Activated naive CD4-positive, alpha-beta T cell treated with anti-CD3 and anti-CD28 coated beads, Interleukin-2, amount 50 U/mL, for 16 hours (primary cell): ENCODE measurements around the gene CLEC4F.

Source experiments
- DNase-seq: peaks from one replicate; pipeline ENCODE4 v3.0.0-alpha.2; 2020

The CLEC4F gene, protein sequence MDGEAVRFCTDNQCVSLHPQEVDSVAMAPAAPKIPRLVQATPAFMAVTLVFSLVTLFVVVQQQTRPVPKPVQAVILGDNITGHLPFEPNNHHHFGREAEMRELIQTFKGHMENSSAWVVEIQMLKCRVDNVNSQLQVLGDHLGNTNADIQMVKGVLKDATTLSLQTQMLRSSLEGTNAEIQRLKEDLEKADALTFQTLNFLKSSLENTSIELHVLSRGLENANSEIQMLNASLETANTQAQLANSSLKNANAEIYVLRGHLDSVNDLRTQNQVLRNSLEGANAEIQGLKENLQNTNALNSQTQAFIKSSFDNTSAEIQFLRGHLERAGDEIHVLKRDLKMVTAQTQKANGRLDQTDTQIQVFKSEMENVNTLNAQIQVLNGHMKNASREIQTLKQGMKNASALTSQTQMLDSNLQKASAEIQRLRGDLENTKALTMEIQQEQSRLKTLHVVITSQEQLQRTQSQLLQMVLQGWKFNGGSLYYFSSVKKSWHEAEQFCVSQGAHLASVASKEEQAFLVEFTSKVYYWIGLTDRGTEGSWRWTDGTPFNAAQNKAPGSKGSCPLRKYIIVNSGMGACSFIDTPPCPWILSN

GRCh38 chr2:70820499-70820898 is at the start of gene CLEC4F:
Gene CLEC4F, minus strand, starts transcription at chr2:70820599. Its CDS starts 76 bp downstream, at chr2:70820523.
- DNase-seq = no peak

DNA sequence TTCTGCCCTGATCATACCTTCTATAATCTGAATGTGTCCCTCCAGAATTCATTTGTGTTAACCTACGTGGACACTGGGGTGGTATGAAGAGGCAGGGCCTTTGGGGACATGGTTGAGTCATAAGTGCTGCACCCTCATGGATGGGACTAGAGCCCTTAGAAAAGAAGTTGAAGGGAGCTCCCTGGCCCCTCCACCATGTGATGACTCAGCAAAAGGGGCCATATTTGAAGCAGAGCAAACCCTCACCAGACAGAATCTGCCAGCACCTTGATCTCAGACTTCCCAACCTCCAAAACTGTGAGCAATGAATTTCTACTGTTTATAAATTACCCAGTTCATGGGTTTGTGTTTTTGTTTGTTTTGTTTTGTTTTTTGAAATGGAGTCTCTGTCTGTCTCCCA is 48.6 kb upstream of the CLEC4F start:
- no peak for DNase-seq

GRCh38 chr2:70861777-70862625 is 41.6 kb upstream of the CLEC4F start:
- DNase-seq = peak; percentile 70

DNA sequence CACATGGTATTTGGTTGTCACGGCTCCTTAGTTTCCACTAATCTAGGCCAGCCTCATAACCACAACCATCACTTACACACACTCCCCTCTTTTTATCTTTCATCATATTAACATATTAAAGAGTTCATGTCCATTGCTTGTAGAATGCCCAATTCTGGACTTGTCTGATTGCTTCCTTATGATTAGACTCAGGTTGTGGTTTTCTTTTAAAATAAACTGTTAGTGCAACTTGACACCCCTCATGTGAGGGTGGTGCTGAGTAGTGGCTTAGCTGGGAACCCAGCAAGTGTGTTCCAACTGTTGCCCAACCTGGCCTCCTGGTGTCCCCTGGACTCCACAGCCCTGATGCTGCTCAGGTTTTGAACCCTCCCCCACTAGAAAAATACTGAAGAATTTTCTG is 35.3 kb upstream of the CLEC4F start:
- DNase-seq = no peak

DNA sequence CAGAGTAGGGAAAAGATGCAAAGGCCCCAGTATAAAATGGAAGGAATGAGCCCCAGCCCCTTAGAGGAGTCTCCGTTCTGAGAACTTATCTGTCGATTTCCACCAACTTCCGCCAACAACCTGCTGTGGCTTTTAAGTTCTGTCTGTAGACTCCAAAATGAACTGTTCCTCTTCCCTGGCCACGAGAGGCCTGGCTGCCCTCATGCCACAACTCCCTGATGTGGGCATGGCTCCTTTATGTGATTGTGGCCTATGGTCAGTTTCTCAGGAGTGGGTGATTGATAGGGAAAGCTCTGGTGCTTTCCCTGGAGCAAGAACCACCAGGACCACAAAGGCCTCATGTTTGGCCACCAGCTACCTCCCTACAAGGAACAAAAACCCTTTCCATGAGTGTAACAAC is 34.0 kb upstream of the CLEC4F start:
- DNase-seq = no peak

GRCh38 chr2:70852824-70853223 is 32.4 kb upstream of the CLEC4F start:
- no peak for DNase-seq

DNA sequence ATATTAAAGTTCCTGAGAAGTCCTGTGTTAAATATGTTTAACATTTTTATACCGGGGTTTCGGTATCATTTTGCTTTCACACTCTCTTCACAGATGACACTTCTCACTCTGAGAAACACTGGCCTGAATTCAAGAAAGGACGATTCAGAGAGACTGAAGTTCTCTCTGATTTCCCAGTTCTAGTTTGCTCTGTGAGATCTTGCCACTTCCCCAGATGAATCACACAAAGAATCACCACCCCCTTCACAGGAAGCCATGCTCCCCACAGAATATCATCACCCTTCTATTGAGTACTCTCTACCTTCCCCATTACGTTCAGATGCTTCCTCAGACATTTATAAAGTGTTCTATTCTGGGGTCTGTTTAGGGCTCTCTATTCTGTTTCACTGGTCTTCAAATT is 31.3 kb upstream of the CLEC4F start:
- DNase-seq = no peak

GRCh38 chr2:70850925-70851324 is 30.5 kb upstream of the CLEC4F start:
- DNase-seq = no peak

- no peak for DNase-seq
Observed at GRCh38 chr2:70842401-70842800, 22.0 kb upstream of the CLEC4F start.

GRCh38 chr2:70837980-70838925 is 17.9 kb upstream of the CLEC4F start:
- DNase-seq = no peak

DNA sequence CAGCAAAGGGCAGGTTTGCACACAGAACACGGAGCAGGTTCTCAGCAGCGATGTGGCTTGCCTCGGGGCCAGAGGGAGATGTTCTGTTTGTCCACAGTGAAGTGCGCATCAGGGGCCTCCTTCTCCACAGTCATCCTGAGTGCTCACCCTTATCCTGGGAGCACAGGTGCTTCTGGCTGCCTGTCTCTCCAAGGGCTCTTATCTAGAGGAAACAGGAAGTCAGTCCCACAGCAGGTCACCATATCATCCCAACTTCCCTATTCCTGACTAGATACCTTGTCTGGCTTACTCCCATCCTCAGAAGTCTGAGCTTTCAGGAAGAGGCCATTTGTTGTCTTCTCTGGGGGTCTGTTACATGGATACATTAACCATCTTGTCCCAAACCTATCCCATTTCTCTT is 15.2 kb upstream of the CLEC4F start, which contains the start of gene CD207:
Gene CD207 (minus strand): TSS at position 174 of the 400 bp plus-strand sequence. CDS start 40 bp downstream, at position 134.
- no peak for DNase-seq

DNA sequence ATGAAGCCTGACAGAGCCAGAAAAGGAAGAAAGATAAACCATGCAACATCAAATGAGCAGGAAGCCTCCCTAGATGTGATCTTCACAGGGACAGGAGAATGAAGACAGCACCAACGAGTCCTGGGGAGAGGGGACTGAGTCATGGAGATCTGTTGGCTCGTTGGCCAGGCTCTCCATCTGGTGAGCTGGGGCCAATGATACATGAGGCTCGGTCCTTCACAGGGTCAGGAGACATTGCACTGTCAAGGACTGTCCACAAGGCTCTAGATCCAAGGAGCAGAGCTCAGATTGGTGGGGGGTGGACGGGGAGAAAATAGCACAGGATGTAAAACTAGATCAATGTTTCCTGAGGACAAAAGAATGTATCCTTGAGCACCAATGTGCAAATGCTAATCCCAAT is 14.5 kb upstream of the CLEC4F start:
- no peak for DNase-seq

- DNase-seq = no peak
Observed at GRCh38 chr2:70834106-70834505, 13.7 kb upstream of the CLEC4F start.

GRCh38 chr2:70833246-70833645 is 12.8 kb upstream of the CLEC4F start:
- DNase-seq = no peak

GRCh38 chr2:70832386-70832785 is 12.0 kb upstream of the CLEC4F start:
- DNase-seq = no peak

- no peak for DNase-seq
Observed at GRCh38 chr2:70831861-70832260, 11.5 kb upstream of the CLEC4F start.

DNA sequence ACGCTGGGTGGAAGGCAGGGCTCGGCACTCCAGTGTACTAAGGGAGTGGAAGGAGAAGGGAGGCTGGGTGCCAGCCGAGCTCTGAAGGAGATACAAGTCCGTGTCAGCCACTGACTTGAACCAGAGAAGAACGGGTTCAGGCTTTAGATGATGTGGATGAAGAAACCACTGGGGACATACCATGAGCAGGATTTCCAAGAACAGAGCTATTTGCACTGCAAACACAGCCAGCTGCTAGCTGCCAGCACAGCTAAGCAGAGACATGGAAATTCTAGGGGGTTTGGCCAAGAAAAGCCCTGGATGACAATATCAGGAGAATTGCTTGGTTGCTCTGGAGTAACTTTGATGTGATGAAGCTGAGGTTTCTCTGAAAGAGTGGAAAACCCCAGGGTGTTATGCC is 10.0 kb upstream of the CLEC4F start:
- no peak for DNase-seq

DNA sequence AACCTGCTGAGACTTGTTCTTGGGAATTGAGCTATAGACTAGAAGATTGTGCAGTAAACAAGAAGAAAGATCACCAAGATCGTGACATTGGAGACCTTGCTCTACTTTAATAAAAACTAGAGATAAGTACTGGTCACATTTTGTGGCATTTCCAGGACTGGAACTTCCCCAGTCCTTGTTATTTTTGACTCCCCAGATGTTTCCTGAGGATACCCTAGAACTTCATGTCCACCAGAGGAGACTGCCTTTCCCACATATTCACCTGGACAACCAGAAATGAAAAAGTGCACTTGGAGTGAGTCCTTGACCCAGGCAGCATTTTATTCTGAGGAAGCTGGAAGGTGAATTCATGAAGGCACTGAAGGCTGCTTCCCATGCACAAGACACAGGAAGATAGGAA is 9.5 kb upstream of the CLEC4F start:
- DNase-seq = no peak

DNA sequence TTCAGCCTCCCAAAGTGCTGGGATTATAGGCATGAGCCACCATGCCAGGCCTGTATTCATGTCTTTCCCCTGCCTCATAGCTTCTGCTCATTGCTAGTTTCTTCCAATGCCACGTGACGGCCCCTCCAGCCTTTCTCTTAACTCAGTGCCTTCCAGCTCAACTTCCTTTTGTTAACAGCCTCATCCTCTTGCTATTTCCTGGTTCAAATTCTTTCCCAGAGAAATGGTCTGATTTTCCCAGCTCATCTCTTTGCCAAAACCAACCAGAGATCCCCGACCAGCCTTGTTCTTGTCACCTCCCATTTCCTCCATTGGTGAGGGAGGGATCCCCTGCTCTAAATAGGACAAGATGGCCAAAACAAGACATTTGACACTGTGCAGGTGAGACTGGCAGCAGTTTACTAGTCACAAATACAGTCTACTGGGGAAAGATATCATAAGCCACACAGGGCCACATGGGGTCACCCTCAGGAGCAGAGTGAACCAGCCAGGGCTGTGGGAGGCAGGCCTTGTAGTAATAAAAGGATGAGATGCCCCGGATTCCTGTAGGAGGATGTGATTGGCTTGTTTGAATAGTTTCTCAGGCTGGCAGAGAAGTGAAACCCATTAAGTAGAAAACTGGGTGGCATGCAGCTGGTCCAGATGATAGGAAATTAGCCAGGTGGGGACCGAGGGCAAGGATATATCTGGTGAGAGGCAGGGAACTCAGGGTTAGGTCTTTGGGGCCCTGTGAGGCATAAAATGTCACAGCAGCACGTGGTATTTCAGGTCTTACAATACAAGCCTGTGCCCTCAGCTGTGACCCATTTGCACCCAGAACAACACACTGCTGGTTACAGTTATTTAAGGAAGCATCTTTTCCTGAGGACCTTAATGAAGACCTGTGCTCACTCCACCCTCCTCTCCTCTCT is 8.8 kb upstream of the CLEC4F start:
- no peak for DNase-seq

DNA sequence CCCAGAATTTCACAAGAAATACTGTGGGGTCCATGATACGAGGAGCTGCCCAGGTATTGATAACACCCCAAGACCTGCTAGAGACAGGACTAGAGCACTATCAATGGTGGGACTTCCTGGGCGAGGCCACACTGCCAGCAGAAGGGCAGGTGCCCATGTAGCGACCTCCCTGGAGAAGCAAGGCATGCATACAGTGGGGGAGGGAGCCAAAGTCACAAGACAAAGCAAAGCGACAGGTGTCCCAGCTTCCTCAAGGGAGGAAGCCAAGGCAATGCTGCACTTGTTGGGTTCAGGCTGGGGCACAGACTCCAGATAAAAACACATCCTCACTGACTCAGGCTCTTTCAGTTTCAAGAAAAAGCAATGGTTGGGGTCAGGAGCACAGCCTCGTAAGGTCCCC is 7.7 kb upstream of the CLEC4F start:
- DNase-seq = no peak

- no peak for DNase-seq
Observed at GRCh38 chr2:70827388-70827787, 7.0 kb upstream of the CLEC4F start.
